Measurements from ENCODE around the gene PLXNA1. TPM values are rescaled to one million over a fixed set of nuclear protein-coding genes. Genes with fewer than 3 reads are reported as not detected.

Gene PLXNA1
- total and polyA plus RNA-seq, 2 experiments from 2014 or later: 11.0 to 73.5 TPM

DNA sequence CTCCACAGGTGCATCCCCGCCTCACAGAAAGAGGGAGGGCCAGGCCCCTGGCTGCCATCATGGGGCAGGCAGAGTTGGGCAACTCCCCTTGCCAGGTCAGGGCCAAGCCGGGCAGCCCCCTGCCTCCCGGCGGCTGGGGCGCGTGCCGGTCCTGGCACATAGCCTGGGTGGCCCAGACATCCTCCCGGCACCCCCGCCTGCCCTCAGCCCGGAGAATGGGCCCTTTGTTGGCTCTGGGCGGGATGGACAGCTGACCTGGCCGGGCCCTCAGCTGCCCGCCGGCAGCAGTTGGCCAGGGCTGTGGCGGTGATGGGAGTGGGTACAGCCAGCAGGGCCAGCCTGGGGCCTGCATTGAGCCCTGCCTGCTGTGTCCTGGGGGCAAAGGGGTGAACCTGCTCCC lies 16.5 kb downstream of the PLXNA1 start (continued):
- TF ChIP-seq, protein P1, sequence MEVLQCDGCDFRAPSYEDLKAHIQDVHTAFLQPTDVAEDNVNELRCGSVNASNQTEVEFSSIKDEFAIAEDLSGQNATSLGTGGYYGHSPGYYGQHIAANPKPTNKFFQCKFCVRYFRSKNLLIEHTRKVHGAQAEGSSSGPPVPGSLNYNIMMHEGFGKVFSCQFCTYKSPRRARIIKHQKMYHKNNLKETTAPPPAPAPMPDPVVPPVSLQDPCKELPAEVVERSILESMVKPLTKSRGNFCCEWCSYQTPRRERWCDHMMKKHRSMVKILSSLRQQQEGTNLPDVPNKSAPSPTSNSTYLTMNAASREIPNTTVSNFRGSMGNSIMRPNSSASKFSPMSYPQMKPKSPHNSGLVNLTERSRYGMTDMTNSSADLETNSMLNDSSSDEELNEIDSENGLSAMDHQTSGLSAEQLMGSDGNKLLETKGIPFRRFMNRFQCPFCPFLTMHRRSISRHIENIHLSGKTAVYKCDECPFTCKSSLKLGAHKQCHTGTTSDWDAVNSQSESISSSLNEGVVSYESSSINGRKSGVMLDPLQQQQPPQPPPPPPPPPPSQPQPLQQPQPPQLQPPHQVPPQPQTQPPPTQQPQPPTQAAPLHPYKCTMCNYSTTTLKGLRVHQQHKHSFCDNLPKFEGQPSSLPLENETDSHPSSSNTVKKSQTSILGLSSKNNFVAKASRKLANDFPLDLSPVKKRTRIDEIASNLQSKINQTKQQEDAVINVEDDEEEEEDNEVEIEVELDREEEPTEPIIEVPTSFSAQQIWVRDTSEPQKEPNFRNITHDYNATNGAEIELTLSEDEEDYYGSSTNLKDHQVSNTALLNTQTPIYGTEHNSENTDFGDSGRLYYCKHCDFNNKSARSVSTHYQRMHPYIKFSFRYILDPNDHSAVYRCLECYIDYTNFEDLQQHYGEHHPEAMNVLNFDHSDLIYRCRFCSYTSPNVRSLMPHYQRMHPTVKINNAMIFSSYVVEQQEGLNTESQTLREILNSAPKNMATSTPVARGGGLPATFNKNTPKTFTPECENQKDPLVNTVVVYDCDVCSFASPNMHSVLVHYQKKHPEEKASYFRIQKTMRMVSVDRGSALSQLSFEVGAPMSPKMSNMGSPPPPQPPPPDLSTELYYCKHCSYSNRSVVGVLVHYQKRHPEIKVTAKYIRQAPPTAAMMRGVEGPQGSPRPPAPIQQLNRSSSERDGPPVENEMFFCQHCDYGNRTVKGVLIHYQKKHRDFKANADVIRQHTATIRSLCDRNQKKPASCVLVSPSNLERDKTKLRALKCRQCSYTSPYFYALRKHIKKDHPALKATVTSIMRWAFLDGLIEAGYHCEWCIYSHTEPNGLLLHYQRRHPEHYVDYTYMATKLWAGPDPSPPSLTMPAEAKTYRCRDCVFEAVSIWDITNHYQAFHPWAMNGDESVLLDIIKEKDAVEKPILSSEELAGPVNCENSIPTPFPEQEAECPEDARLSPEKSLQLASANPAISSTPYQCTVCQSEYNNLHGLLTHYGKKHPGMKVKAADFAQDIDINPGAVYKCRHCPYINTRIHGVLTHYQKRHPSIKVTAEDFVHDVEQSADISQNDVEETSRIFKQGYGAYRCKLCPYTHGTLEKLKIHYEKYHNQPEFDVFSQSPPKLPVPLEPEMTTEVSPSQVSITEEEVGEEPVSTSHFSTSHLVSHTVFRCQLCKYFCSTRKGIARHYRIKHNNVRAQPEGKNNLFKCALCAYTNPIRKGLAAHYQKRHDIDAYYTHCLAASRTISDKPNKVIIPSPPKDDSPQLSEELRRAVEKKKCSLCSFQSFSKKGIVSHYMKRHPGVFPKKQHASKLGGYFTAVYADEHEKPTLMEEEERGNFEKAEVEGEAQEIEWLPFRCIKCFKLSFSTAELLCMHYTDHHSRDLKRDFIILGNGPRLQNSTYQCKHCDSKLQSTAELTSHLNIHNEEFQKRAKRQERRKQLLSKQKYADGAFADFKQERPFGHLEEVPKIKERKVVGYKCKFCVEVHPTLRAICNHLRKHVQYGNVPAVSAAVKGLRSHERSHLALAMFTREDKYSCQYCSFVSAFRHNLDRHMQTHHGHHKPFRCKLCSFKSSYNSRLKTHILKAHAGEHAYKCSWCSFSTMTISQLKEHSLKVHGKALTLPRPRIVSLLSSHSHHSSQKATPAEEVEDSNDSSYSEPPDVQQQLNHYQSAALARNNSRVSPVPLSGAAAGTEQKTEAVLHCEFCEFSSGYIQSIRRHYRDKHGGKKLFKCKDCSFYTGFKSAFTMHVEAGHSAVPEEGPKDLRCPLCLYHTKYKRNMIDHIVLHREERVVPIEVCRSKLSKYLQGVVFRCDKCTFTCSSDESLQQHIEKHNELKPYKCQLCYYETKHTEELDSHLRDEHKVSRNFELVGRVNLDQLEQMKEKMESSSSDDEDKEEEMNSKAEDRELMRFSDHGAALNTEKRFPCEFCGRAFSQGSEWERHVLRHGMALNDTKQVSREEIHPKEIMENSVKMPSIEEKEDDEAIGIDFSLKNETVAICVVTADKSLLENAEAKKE (CRISPR knock-in tag; IDR thresholded peaks at IDR 0.05): no peak
- TF ChIP-seq EZH2 (IDR thresholded peaks at IDR 0.05; ENCODE audit: low read depth, unreplicated experiment): no peak
- no peak for TF ChIP-seq ZNF114 (CRISPR knock-in tag; IDR thresholded peaks at IDR 0.05)
- TF ChIP-seq STAT1 (IDR thresholded peaks at IDR 0.05; ENCODE audit: unreplicated experiment): no peak
- TF ChIP-seq EZH2phosphoT487 (IDR thresholded peaks at IDR 0.05; ENCODE audit: unreplicated experiment): no peak

GRCh38 chr3:127000119-127000518 lies 17.2 kb downstream of the PLXNA1 start:
- no peak overlapping the region for H3K27ac ChIP-seq (ENCODE audit: low read depth)
- no peaks in the 10 kb centered on the region; the same call in 2 of the 3 replicates for H3K36me3 Mint-ChIP-seq (ENCODE audit: low read depth)
- TF ChIP-seq STAT1 (IDR thresholded peaks at IDR 0.05; ENCODE audit: unreplicated experiment) (no peak), NANOG (IDR thresholded peaks at IDR 0.05; ENCODE audit: borderline replicate concordance) (no peak), EZH2phosphoT487 (IDR thresholded peaks at IDR 0.05; ENCODE audit: unreplicated experiment) (no peak), POLR2AphosphoS5 (IDR thresholded peaks at IDR 0.05; ENCODE audit: low read depth) (no peak)
- TF ChIP-seq, protein P2, sequence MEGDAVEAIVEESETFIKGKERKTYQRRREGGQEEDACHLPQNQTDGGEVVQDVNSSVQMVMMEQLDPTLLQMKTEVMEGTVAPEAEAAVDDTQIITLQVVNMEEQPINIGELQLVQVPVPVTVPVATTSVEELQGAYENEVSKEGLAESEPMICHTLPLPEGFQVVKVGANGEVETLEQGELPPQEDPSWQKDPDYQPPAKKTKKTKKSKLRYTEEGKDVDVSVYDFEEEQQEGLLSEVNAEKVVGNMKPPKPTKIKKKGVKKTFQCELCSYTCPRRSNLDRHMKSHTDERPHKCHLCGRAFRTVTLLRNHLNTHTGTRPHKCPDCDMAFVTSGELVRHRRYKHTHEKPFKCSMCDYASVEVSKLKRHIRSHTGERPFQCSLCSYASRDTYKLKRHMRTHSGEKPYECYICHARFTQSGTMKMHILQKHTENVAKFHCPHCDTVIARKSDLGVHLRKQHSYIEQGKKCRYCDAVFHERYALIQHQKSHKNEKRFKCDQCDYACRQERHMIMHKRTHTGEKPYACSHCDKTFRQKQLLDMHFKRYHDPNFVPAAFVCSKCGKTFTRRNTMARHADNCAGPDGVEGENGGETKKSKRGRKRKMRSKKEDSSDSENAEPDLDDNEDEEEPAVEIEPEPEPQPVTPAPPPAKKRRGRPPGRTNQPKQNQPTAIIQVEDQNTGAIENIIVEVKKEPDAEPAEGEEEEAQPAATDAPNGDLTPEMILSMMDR (conservative IDR thresholded peaks at IDR 0.05; ENCODE audit: low read depth in 2 of 2): no peak
- TF ChIP-seq, protein P3, sequence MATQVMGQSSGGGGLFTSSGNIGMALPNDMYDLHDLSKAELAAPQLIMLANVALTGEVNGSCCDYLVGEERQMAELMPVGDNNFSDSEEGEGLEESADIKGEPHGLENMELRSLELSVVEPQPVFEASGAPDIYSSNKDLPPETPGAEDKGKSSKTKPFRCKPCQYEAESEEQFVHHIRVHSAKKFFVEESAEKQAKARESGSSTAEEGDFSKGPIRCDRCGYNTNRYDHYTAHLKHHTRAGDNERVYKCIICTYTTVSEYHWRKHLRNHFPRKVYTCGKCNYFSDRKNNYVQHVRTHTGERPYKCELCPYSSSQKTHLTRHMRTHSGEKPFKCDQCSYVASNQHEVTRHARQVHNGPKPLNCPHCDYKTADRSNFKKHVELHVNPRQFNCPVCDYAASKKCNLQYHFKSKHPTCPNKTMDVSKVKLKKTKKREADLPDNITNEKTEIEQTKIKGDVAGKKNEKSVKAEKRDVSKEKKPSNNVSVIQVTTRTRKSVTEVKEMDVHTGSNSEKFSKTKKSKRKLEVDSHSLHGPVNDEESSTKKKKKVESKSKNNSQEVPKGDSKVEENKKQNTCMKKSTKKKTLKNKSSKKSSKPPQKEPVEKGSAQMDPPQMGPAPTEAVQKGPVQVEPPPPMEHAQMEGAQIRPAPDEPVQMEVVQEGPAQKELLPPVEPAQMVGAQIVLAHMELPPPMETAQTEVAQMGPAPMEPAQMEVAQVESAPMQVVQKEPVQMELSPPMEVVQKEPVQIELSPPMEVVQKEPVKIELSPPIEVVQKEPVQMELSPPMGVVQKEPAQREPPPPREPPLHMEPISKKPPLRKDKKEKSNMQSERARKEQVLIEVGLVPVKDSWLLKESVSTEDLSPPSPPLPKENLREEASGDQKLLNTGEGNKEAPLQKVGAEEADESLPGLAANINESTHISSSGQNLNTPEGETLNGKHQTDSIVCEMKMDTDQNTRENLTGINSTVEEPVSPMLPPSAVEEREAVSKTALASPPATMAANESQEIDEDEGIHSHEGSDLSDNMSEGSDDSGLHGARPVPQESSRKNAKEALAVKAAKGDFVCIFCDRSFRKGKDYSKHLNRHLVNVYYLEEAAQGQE (IDR thresholded peaks at IDR 0.05; ENCODE audit: unreplicated experiment): no peak
- no peaks in the 10 kb centered on the region for H3K9me2 ChIP-seq (ENCODE audit: insufficient read depth)
- no peaks in the 10 kb centered on the region for H3K27me3 ChIP-seq (ENCODE audit: insufficient read depth)
- H3K27me3 Mint-ChIP-seq (ENCODE audit: insufficient read depth, low read depth, poor library complexity): peaks cover 11% of the 10 kb centered on the region
- H3K4me2 ChIP-seq: no peak overlapping the region
- H3K4me1 Mint-ChIP-seq: peaks cover 28% of the 10 kb centered on the region
- H3K4me3 ChIP-seq: no peak overlapping the region
- H3K36me3 ChIP-seq (ENCODE audit: insufficient read depth): no peaks in the 10 kb centered on the region
- H3K9me3 Mint-ChIP-seq: no peaks in the 10 kb centered on the region
- no peak overlapping the region for H2AFZ ChIP-seq
- no peaks in the 10 kb centered on the region; the same call in 1 of the 2 replicates for H4K20me1 ChIP-seq (replicated peaks; ENCODE audit: insufficient read depth)
- no peaks in the 10 kb centered on the region for H3F3A ChIP-seq (replicated peaks; ENCODE audit: low read depth)
- H3K4me3 Mint-ChIP-seq: no peak overlapping the region
- peaks cover 22% of the 10 kb centered on the region; the same call in 1 of the 2 replicates for H3K79me2 ChIP-seq (replicated peaks; ENCODE audit: insufficient read depth)
- DNase-seq (ENCODE audit: low spot score) (no peak), ATAC-seq (no peak)
- peaks cover 10% of the 10 kb centered on the region; the same call in 1 of the 2 replicates for H3K4me1 ChIP-seq (ENCODE audit: insufficient read depth)
- H3K27ac Mint-ChIP-seq: no peak overlapping the region

All from GM23338 (cell line).